Measurements from ENCODE around the gene OR6Q1. TPM values are rescaled to one million over a fixed set of nuclear protein-coding genes. Genes with fewer than 3 reads are reported as not detected.

OR6Q1 gene
- not detected in 5 replicates for total RNA-seq (2022; extraction: Qiagen RNA extraction; ENCODE audit: low read depth)

GRCh38 chr11:58030653-58031052 is at the start of gene OR6Q1:
TSS of gene OR6Q1 (plus strand) at chr11:58030953. CDS start at chr11:58030953, 0 bp downstream.

GRCh38 chr11:58023435-58023931 is 7.3 kb upstream of the OR6Q1 start, which contains the start of gene OR9Q1:
TSS of gene OR9Q1 (plus strand) at chr11:58023881. CDS start at chr11:58179445, 155,564 bp downstream.

Other genes with a start within 250 kb of the OR6Q1 start
- not detected in 5 replicates for gene OR9Q1, start 7.1 kb upstream of the OR6Q1 start, total RNA-seq (2022; extraction: Qiagen RNA extraction; ENCODE audit: low read depth)
- not detected in 5 replicates for gene OR9I1, start 94.6 kb downstream of the OR6Q1 start, total RNA-seq (2022; extraction: Qiagen RNA extraction; ENCODE audit: low read depth)
- not detected in 5 replicates for gene OR9Q2, start 158.1 kb downstream of the OR6Q1 start, total RNA-seq (2022; extraction: Qiagen RNA extraction; ENCODE audit: low read depth)
- not detected in 5 replicates for gene OR1S2, start 173.2 kb downstream of the OR6Q1 start, total RNA-seq (2022; extraction: Qiagen RNA extraction; ENCODE audit: low read depth)
- not detected in 5 replicates for gene OR1S1, start 181.8 kb downstream of the OR6Q1 start, total RNA-seq (2022; extraction: Qiagen RNA extraction; ENCODE audit: low read depth)
- not detected in 5 replicates for gene OR10Q1, start 198.0 kb downstream of the OR6Q1 start, total RNA-seq (2022; extraction: Qiagen RNA extraction; ENCODE audit: low read depth)
- gene OR10W1, start 237.3 kb downstream of the OR6Q1 start, total RNA-seq (2022; extraction: Qiagen RNA extraction; ENCODE audit: low read depth): not detected in 5 replicates